DOHH2 (cell line): ENCODE measurements around the gene GATA6.
"Not testable (repeated sequence)": the region's sequence is repeated elsewhere in the genome, so short reads cannot be mapped to it uniquely, and the experiment has no call there.

Experiments
- H3F3A ChIP-seq: fragments of 200-600 bp; sonication (generic), shearing (Covaris generic); 2 replicates; pipeline ENCODE4 v1.6.0; 2016; ENCODE audit warnings: antibody characterized with exemption, mild to moderate bottlenecking; ENCODE audit not compliant: control insufficient read depth, insufficient read depth
- H3K27ac ChIP-seq: fragments of 200-600 bp; sonication (generic); 2 replicates; pipeline ENCODE4 v1.5.1; 2014; ENCODE audit warnings: low read depth, mild to moderate bottlenecking, low read length, moderate library complexity
- H3K27me3 ChIP-seq: fragments of 200-600 bp; sonication (generic); 2 replicates; pipeline ENCODE4 v1.6.1; 2014; ENCODE audit warnings: mild to moderate bottlenecking, low read length, mixed read lengths; ENCODE audit not compliant: control insufficient read depth
- H3K36me3 ChIP-seq: fragments of 200-600 bp; sonication (generic); 2 replicates; pipeline ENCODE4 v1.6.1; 2014; ENCODE audit warnings: mild to moderate bottlenecking, low read length, moderate library complexity, mixed read lengths; ENCODE audit not compliant: control insufficient read depth
- H3K4me1 ChIP-seq: fragments of 200-600 bp; sonication (generic); 2 replicates; pipeline ENCODE4 v1.6.1; 2014; ENCODE audit warnings: mild to moderate bottlenecking, low read length, mixed read lengths; ENCODE audit not compliant: control insufficient read depth
- H3K4me2 ChIP-seq: fragments of 200-600 bp; sonication (generic); 2 replicates; pipeline ENCODE4 v1.6.0; 2014; ENCODE audit warnings: mild to moderate bottlenecking, low read length, moderate library complexity
- H3K4me3 ChIP-seq: fragments of 200-600 bp; sonication (generic); 2 replicates; pipeline ENCODE4 v1.5.1; 2014; ENCODE audit warnings: mild to moderate bottlenecking, low read length, mixed read lengths
- H3K79me2 ChIP-seq: fragments of 200-600 bp; sonication (generic); 2 replicates; pipeline ENCODE4 v1.6.1; 2014; ENCODE audit warnings: mild to moderate bottlenecking, low read length, mixed read lengths; ENCODE audit not compliant: control insufficient read depth
- H3K9me2 ChIP-seq: fragments of 200-600 bp; sonication (generic); replicated peaks from 2 replicates; pipeline ENCODE4 v1.6.1; 2014; ENCODE audit warnings: mild to moderate bottlenecking, low read length, mixed read lengths; ENCODE audit not compliant: control insufficient read depth
- H3K9me3 ChIP-seq: fragments of 200-600 bp; sonication (generic); 2 replicates; pipeline ENCODE4 v1.6.1; 2014; ENCODE audit warnings: antibody characterized with exemption, low read length, mixed read lengths; ENCODE audit not compliant: control insufficient read depth, insufficient read depth
- H4K20me1 ChIP-seq: fragments of 200-600 bp; sonication (generic); 2 replicates; pipeline ENCODE4 v1.6.0; 2014; ENCODE audit warnings: low read depth, mild to moderate bottlenecking, antibody characterized with exemption, low read length, moderate library complexity; ENCODE audit not compliant: control insufficient read depth, insufficient read depth
- EZH2phosphoT487 ChIP-seq: fragments of 200-600 bp; sonication (generic); IDR thresholded peaks from 2 replicates; pipeline ENCODE4 v1.6.1; 2017; ENCODE audit warnings: borderline replicate concordance, mild to moderate bottlenecking, antibody characterized with exemption, low read length, moderate library complexity, mixed read lengths
- TF ChIP-seq, protein P1 (sequence below): fragments of 200-600 bp; sonication (generic); IDR thresholded peaks from one replicate; pipeline ENCODE4 v1.5.1; 2014; ENCODE audit warnings: antibody characterized with exemption, mild to moderate bottlenecking, low read depth, low read length; ENCODE audit not compliant: poor library complexity, severe bottlenecking

The GATA6 gene

GRCh38 chr18:22219568-22220355, 50.4 kb downstream of the GATA6 start:
- no peaks in the 10 kb centered on the region for H3F3A ChIP-seq
- TF ChIP-seq, protein P1, sequence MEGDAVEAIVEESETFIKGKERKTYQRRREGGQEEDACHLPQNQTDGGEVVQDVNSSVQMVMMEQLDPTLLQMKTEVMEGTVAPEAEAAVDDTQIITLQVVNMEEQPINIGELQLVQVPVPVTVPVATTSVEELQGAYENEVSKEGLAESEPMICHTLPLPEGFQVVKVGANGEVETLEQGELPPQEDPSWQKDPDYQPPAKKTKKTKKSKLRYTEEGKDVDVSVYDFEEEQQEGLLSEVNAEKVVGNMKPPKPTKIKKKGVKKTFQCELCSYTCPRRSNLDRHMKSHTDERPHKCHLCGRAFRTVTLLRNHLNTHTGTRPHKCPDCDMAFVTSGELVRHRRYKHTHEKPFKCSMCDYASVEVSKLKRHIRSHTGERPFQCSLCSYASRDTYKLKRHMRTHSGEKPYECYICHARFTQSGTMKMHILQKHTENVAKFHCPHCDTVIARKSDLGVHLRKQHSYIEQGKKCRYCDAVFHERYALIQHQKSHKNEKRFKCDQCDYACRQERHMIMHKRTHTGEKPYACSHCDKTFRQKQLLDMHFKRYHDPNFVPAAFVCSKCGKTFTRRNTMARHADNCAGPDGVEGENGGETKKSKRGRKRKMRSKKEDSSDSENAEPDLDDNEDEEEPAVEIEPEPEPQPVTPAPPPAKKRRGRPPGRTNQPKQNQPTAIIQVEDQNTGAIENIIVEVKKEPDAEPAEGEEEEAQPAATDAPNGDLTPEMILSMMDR = no peak
- TF ChIP-seq EZH2phosphoT487 = no peak
- H3K9me3 ChIP-seq = no peaks in the 10 kb centered on the region
- H3K27ac ChIP-seq = no peak overlapping the region
- no peaks in the 10 kb centered on the region for H3K4me1 ChIP-seq
- no peaks in the 10 kb centered on the region for H3K36me3 ChIP-seq
- H3K4me2 ChIP-seq = no peak overlapping the region
- no peaks in the 10 kb centered on the region for H3K27me3 ChIP-seq
- H3K9me2 ChIP-seq = no peaks in the 10 kb centered on the region
- no peak overlapping the region for H3K4me3 ChIP-seq
- no peaks in the 10 kb centered on the region for H4K20me1 ChIP-seq
- no peaks in the 10 kb centered on the region for H3K79me2 ChIP-seq

- not testable (repeated sequence) for H3K27ac ChIP-seq, H3K27me3 ChIP-seq, H3K9me2 ChIP-seq, H3K9me3 ChIP-seq, H3K36me3 ChIP-seq, H3K4me2 ChIP-seq, H3K4me1 ChIP-seq, H3K4me3 ChIP-seq, H3F3A ChIP-seq, H4K20me1 ChIP-seq, H3K79me2 ChIP-seq
These were observed 51.2 kb downstream of the GATA6 start for GRCh38 chr18:22220585-22220984.

DNA sequence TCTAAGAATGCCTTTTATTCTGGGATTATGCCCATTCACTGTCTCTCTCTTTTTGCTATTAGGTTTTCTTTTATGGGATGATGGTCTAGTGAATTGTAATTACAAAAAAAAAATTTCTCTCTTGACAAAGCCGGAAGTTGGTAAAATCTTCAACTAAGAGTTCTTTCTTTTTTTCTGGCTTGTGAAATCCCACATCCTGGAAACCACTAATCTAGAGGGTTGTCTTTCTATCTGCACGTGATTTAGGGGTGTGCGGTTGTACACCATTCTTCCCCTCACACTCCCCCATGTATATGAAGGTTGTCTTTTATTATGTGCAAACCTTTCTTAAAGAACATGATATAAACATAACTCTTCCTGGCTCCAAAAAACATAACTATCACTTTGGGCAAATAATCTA, 52.0 kb downstream of the GATA6 start:
- no peaks in the 10 kb centered on the region for H3K9me3 ChIP-seq
- H3K36me3 ChIP-seq = no peaks in the 10 kb centered on the region
- H3K4me1 ChIP-seq = no peaks in the 10 kb centered on the region
- no peak overlapping the region for H3K27ac ChIP-seq
- H3K9me2 ChIP-seq = no peaks in the 10 kb centered on the region
- H3F3A ChIP-seq = no peaks in the 10 kb centered on the region
- no peaks in the 10 kb centered on the region for H3K79me2 ChIP-seq
- TF ChIP-seq, protein P1 = no peak
- TF ChIP-seq EZH2phosphoT487 = no peak
- no peak overlapping the region for H3K4me2 ChIP-seq
- no peaks in the 10 kb centered on the region for H3K27me3 ChIP-seq
- H4K20me1 ChIP-seq = no peaks in the 10 kb centered on the region
- H3K4me3 ChIP-seq = no peak overlapping the region

DNA sequence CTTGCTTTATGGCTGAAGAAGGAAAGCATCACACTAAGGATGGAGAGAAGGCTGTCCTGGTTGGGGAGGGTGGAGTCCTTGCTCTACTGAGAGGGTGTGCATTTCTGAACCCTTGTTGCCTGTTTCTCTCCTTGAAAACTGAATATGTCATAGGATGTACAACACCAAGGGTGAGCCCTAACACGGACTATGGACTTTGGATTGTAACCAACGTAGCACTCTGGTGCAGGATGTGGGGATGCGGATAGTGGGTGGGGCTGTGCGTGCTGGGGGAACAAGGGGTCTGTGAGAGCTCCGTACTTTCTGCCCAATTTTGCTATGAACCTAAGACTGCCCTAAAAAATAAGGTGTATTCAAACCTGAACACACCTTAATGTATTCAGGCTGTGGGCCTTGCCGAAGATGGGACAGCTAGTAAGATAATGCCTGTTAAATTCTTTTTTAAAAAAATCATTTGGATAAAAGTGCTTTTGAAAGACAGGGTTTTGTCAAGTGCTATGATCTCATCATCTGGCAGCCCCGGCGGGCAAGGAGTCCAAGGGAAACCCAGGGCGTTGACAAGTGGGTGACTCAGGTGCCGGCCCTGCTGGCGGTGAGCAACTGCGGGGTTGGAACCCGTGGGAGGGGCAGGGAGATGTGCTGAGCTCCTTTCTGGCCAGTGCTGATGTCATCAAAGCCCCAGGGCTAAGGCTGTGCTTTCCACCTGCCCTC, 54.0 kb downstream of the GATA6 start:
- TF ChIP-seq, protein P1 = no peak
- TF ChIP-seq EZH2phosphoT487 = no peak
- Histone ChIP-seq H3K9me3 (no peaks in the 10 kb centered on the region), H3F3A (no peaks in the 10 kb centered on the region), H3K36me3 (no peaks in the 10 kb centered on the region), H3K4me1 (no peaks in the 10 kb centered on the region), H3K4me3 (no peak overlapping the region), H3K27me3 (no peaks in the 10 kb centered on the region), H3K9me2 (no peaks in the 10 kb centered on the region), H3K79me2 (no peaks in the 10 kb centered on the region), H3K4me2 (no peak overlapping the region), H4K20me1 (no peaks in the 10 kb centered on the region), H3K27ac (no peak overlapping the region)
